SK-N-SH (cell line): ENCODE measurements around the gene DMBT1. TPM values are rescaled to one million over a fixed set of nuclear protein-coding genes. Genes with fewer than 3 reads are reported as not detected.

Source experiments
- CTCF ChIA-PET: fragments of 300-600, 350-600 bp; formaldehyde crosslinking; extraction: SDS; loops from one replicate; lab custom pipeline; 2021; lab: Yijun Ruan, JAX
- POLR2A ChIA-PET: fragments of 350-600 bp; sonication (Branson Sonifier 250); formaldehyde crosslinking; extraction: SDS; loops from one replicate; lab custom pipeline; 2020; ENCODE audit warnings: antibody characterized with exemption, inconsistent platforms; lab: Yijun Ruan, JAX
- DNase-seq: peaks from one replicate; pipeline ENCODE4 v3.0.0; 2012
- H2AFZ ChIP-seq: fragments of 200-600 bp; sonication (generic); 2 replicates; pipeline ENCODE4 v1.8.1; 2016; ENCODE audit warnings: antibody characterized with exemption, mild to moderate bottlenecking, low read depth
- H3F3A ChIP-seq: fragments of 200-600 bp; sonication (generic); replicated peaks from 2 replicates; pipeline ENCODE3; 2016; ENCODE audit warnings: antibody characterized with exemption, mild to moderate bottlenecking; ENCODE audit not compliant: insufficient read depth
- H3K27ac ChIP-seq, 2 experiments: fragments of 200-500 bp in 1 of 2; fragments of 200-600 bp in 1 of 2; sonication (Bioruptor generic) in 1 of 2; sonication (generic), shearing (Covaris generic) in 1 of 2; 2 replicates each; pipeline versions ENCODE4 v1.5.1 to v1.6.1; 2014 to 2016; ENCODE audit warnings: low read depth in 2 of 2, inconsistent platforms in 1 of 2, low read length in 1 of 2, mild to moderate bottlenecking in 1 of 2, mixed read lengths in 1 of 2
- H3K27me3 ChIP-seq: fragments of 200-600 bp; sonication (generic), shearing (Covaris generic); 2 replicates; pipeline ENCODE4 v1.6.1; 2016; ENCODE audit warnings: mixed run types; ENCODE audit not compliant: insufficient read depth
- H3K36me3 ChIP-seq, 2 experiments: fragments of 200-500 bp in 1 of 2; fragments of 200-600 bp in 1 of 2; sonication (Bioruptor generic) in 1 of 2; sonication (generic) in 1 of 2; replicated peaks in 1 of 2; 2 replicates each; pipeline versions ENCODE3 to v1.5.1; 2014 to 2016; ENCODE audit warnings: low read length in 1 of 2, mild to moderate bottlenecking in 1 of 2; ENCODE audit not compliant: insufficient read depth in 2 of 2, control insufficient read depth in 1 of 2
- H3K4me1 ChIP-seq, 2 experiments: fragments of 200-500 bp in 1 of 2; fragments of 200-600 bp in 1 of 2; sonication (Bioruptor generic) in 1 of 2; sonication (generic), shearing (Covaris generic) in 1 of 2; 2 replicates each; pipeline versions ENCODE4 v1.5.1 to v1.6.1; 2014 to 2016; ENCODE audit warnings: low read depth in 1 of 2, low read length in 1 of 2, mixed run types in 1 of 2; ENCODE audit not compliant: insufficient read depth in 2 of 2, control insufficient read depth in 1 of 2
- H3K4me2 ChIP-seq: fragments of 200-600 bp; sonication (generic), shearing (Covaris generic); 2 replicates; pipeline ENCODE4 v1.6.1; 2017; ENCODE audit warnings: mixed run types
- H3K4me3 ChIP-seq, 2 experiments: fragments of 200-500 bp in 1 of 2; fragments of 200-600 bp in 1 of 2; sonication (Bioruptor generic) in 1 of 2; sonication (generic), shearing (Covaris generic) in 1 of 2; 2 replicates each; pipeline versions ENCODE4 v1.5.1 to v1.8.1; 2014 to 2016; ENCODE audit warnings: low read depth in 2 of 2, inconsistent platforms in 1 of 2, low read length in 1 of 2, mild to moderate bottlenecking in 1 of 2, mixed read lengths in 1 of 2, moderate library complexity in 1 of 2
- H3K79me2 ChIP-seq: fragments of 200-600 bp; sonication (generic); 2 replicates; pipeline ENCODE4 v1.8.1; 2017; ENCODE audit warnings: mild to moderate bottlenecking; ENCODE audit not compliant: insufficient read depth
- H3K9ac ChIP-seq: fragments of 200-600 bp; sonication (generic); 2 replicates; pipeline ENCODE4 v1.6.1; 2017; ENCODE audit warnings: mixed run types
- H3K9me2 ChIP-seq: fragments of 200-600 bp; sonication (generic); 2 replicates; pipeline ENCODE4 v1.6.1; 2017; ENCODE audit warnings: mixed run types
- H3K9me3 ChIP-seq: fragments of 200-600 bp; sonication (generic); 2 replicates; pipeline ENCODE4 v1.6.1; 2017; ENCODE audit warnings: mixed run types, mild to moderate bottlenecking, moderate library complexity
- H4K20me1 ChIP-seq: fragments of 200-600 bp; sonication (generic); 2 replicates; pipeline ENCODE4 v1.6.1; 2017; ENCODE audit warnings: mild to moderate bottlenecking, mixed run types; ENCODE audit not compliant: insufficient read depth
- ELF1 ChIP-seq: IDR thresholded peaks from 2 replicates; pipeline ENCODE4 v1.4.0; 2012
- EP300 ChIP-seq, 2 experiments: IDR thresholded peaks; 2 replicates each; pipeline versions ENCODE4 v1.4.0 to v1.6.1; 2012; ENCODE audit warnings: borderline replicate concordance in 1 of 2, low read depth in 1 of 2, low read length in 1 of 2
- EZH2phosphoT487 ChIP-seq: fragments of 200-600 bp; sonication (generic); IDR thresholded peaks from 2 replicates; pipeline ENCODE4 v1.6.1; 2017; ENCODE audit warnings: low read depth, mixed run types, mild to moderate bottlenecking, antibody characterized with exemption, moderate library complexity, borderline replicate concordance
- FOXJ3 ChIP-seq: sonication (generic); formaldehyde crosslinking; IDR thresholded peaks from 2 replicates; pipeline ENCODE4 v1.5.1; 2020; ENCODE audit warnings: mild to moderate bottlenecking, missing genetic modification reagents
- FOXM1 ChIP-seq: IDR thresholded peaks from 2 replicates; pipeline ENCODE4 v1.4.0; 2012; ENCODE audit warnings: low read depth, mild to moderate bottlenecking
- GABPA ChIP-seq: IDR thresholded peaks from 2 replicates; pipeline ENCODE4 v1.4.0; 2012; ENCODE audit warnings: low read depth, mild to moderate bottlenecking
- MEF2A ChIP-seq: IDR thresholded peaks from 2 replicates; pipeline ENCODE4 v1.4.0; 2012; ENCODE audit warnings: low read depth, borderline replicate concordance
- MXI1 ChIP-seq: IDR thresholded peaks from 2 replicates; pipeline ENCODE4 v1.6.1; 2012; ENCODE audit warnings: mild to moderate bottlenecking, low read depth, low read length, improper control_type of control experiment
- PBX3 ChIP-seq: IDR thresholded peaks from 2 replicates; pipeline ENCODE4; 2012
- REST ChIP-seq: IDR thresholded peaks from 2 replicates; pipeline ENCODE4 v1.6.1; 2012; ENCODE audit warnings: mild to moderate bottlenecking, low read depth, low read length, moderate library complexity
- RXRA ChIP-seq: IDR thresholded peaks from 2 replicates; pipeline ENCODE4 v1.4.0; 2012; ENCODE audit warnings: low read depth, mild to moderate bottlenecking, borderline replicate concordance
- SIN3A ChIP-seq: IDR thresholded peaks from 2 replicates; pipeline ENCODE4 v1.6.1; 2012; ENCODE audit warnings: low read depth, mild to moderate bottlenecking, low read length, moderate library complexity, borderline replicate concordance
- SMC3 ChIP-seq: IDR thresholded peaks from 2 replicates; pipeline ENCODE4 v1.6.1; 2012; ENCODE audit warnings: low read depth, low read length, improper control_type of control experiment
- TAF1 ChIP-seq: IDR thresholded peaks from 2 replicates; pipeline ENCODE4 v1.6.1; 2012; ENCODE audit warnings: low read depth, mild to moderate bottlenecking, low read length, moderate library complexity, borderline replicate concordance
- TEAD4 ChIP-seq: IDR thresholded peaks from 2 replicates; pipeline ENCODE4 v1.4.0; 2012; ENCODE audit warnings: mild to moderate bottlenecking, borderline replicate concordance; ENCODE audit not compliant: insufficient read depth
- USF1 ChIP-seq: IDR thresholded peaks from 2 replicates; pipeline ENCODE4 v1.4.0; 2012; ENCODE audit warnings: low read depth, borderline replicate concordance
- YY1 ChIP-seq: IDR thresholded peaks from 2 replicates; pipeline ENCODE4 v1.4.0; 2012; ENCODE audit warnings: low read depth, mild to moderate bottlenecking
- WGBS: methylation state at CpG from one replicate; pipeline ENCODE4 v1.1.6; 2017; ENCODE audit warnings: low lambda C conversion rate; 5-methylcytosine and 5-hydroxymethylcytosine counted together
- polyA plus RNA-seq, 3 experiments: library from polyadenylated mRNA; depleted of rRNA; stranded (reverse); fragments of >200 nt; gene quantifications; 2 replicates each; pipeline ENCODE4 v1.2.3, GENCODE V29; 2012

Gene DMBT1
- polyA plus RNA-seq, 1 of the 3 experiments (the other 2 are of a cell fraction): not detected

GRCh38 chr10:122546242-122546641, 14.3 kb upstream of the DMBT1 start:
- Histone ChIP-seq H3K4me1 (no peaks in the 10 kb centered on the region; a peak in 1 of 4 replicates), H3F3A (no peaks in the 10 kb centered on the region), H2AFZ (no peak overlapping the region), H3K4me3 (no peak overlapping the region), H3K27me3 (no peaks in the 10 kb centered on the region), H3K36me3 (no peaks in the 10 kb centered on the region), H4K20me1 (no peaks in the 10 kb centered on the region), H3K27ac (no peak overlapping the region), H3K9ac (no peak overlapping the region), H3K4me2 (no peak overlapping the region), H3K9me3 (no peaks in the 10 kb centered on the region), H3K79me2 (no peaks in the 10 kb centered on the region), H3K9me2 (no peaks in the 10 kb centered on the region)
- ChIA-PET CTCF (no interaction called here), POLR2A (no interaction called here)
- 85% methylated on average over 8 of the region's 8 CpGs for WGBS
- DNase-seq: no peak
- TF ChIP-seq EZH2phosphoT487: no peak
- no peak for TF ChIP-seq RXRA
- TF ChIP-seq GABPA: no peak
- no peak for TF ChIP-seq EP300 (IDR thresholded peaks at IDR 0.05; ENCODE audit: borderline replicate concordance in 1 of 2, low read depth in 1 of 2, low read length in 1 of 2)
- TF ChIP-seq MEF2A: no peak
- TF ChIP-seq USF1: no peak
- no peak for TF ChIP-seq FOXJ3 (CRISPR knock-in tag)
- TF ChIP-seq SIN3A: no peak
- no peak for TF ChIP-seq PBX3
- TF ChIP-seq MXI1: no peak
- no peak for TF ChIP-seq SMC3
- TF ChIP-seq REST: no peak
- TF ChIP-seq ELF1: no peak
- no peak for TF ChIP-seq YY1
- TF ChIP-seq TEAD4: no peak
- no peak for TF ChIP-seq FOXM1
- no peak for TF ChIP-seq TAF1
